HUDEP-2 (cell line): ENCODE data around the gene PSPH.
A peak's percentile ranks its signal among the peaks of the same experiment; 100 is the strongest.

ENCODE experiments used
- DNase-seq, 76 experiments: peaks; one replicate each; lab custom pipeline; 2025; ENCODE audit not compliant: unreplicated experiment in 76 of 76; lab: John Stamatoyannopoulos, UW

Gene PSPH

GRCh38 chr7:55962014-55962413 lies 89.2 kb downstream of the PSPH start:
- DNase-seq = peak in 1 of 76 experiments; percentile 11
